Mucosa of gallbladder (tissue), 1 donor: ENCODE data around the gene ZIC4. TPM values are rescaled to one million over a fixed set of nuclear protein-coding genes. Genes with fewer than 3 reads are reported as not detected.

Experiments
- DNase-seq: peaks from one replicate; pipeline ENCODE4 v3.0.0-alpha.2; 2020; ENCODE audit warnings: low spot score
- total RNA-seq: library from RNA; stranded (reverse); gene quantifications from one replicate; pipeline ENCODE4 v1.2.1, GENCODE V29; 2021
- donor health status: DM: no; HTN: no; CAD: no.

Gene ZIC4
- total RNA-seq: 0.20 TPM

DNA sequence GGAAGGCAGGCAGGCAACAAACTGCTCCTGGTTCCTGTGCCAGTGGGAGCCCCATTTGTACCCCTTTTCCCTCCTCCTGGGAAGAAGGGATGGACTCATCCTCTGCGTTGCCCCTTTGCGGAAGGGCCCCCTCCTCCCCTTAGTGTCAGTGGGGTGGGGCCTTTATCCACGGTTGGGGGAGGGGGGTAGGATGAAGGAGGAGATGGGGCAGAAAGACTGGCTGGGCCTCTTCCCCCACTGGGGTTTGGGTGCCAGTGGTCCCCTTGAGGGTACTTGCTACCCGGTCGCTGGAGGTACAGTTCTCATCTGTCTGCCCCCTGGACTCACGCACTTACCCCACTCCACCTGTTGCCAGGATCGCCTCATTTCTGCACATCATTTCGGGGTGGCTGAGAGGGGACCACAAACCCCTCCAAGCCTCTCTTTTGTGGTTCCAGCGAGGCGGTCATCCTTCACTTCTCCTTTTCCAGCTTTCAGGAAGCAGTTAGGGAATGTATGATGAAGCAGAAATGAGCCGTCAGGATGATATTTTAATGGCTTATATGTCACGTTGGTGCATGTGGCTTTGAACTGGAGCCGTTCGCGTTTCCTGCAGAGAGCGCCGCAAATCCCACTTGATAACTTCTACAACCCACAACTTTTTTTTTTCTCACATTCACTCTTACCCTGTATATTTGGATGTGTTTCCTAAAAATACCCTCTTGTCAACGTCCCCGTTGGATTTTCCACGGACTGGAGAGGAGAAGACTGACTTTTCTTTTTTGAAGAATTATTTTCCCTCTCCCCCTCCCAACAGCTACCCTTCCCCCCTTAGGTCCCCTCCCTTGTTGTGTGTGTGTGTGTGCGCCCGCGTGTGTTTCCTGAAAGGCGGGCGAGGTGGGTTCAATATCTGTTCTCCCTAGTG, at the start of gene ZIC4:
ZIC4 (minus strand) TSS at position 516 of the 904 bp plus-strand sequence. CDS start 3,746 bp downstream, outside the sequence.
- DNase-seq: no peak

DNA sequence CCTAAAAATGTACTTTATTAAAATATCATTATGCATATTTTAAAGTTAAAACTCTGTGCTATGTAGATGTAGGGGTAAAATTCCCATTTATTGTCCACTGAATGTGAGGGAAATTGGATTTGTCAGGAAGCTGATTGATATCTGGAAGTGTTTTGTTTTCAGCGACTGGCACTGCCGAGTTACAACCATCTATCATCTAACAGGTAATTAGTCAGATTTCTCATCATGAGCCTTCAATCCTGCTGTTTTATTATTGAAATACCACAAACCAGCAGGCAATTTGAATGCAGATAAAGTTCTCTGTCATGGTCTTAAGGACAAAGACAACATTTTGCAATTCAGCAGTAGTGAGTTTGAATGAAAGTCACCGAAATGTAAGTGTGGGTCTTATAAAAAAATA, 43.3 kb upstream of the ZIC4 start:
- no peak for DNase-seq

DNA sequence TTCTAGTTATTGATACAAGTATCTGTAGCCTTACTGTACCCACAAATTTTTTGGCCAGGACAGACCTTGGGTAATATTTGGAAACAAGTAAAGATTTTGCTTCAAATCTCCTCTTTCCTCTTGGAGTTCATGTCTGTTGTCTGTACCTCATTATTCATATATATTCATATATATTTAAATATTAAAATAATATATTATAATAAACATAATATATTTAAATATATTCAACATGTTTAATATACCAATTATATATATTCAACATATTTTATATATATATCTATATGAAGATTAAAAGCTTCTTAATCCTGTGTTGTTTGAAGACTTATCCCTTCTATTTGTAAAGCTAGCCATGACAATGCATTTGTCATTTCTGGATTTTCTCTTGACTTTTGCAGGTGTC, 40.9 kb upstream of the ZIC4 start:
- no peak for DNase-seq

DNA sequence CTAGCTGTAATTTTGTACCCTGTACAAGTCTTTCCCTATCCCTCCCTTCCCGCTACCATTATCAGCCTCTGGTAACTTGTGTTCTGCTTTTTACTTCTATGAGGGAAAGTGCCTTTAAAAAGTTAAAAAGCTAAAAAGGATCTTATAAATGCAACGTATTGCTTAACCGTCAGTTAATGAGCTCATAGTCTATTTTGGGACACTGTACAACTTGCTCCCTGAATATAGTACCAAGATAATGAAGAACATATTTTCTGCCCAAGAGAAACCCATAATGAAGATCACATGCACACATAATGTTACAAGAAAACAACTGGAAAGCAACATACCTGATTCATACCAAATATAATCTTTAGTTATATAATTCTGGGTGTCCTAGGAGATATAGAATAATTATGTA, 25.4 kb upstream of the ZIC4 start:
- DNase-seq: no peak

DNA sequence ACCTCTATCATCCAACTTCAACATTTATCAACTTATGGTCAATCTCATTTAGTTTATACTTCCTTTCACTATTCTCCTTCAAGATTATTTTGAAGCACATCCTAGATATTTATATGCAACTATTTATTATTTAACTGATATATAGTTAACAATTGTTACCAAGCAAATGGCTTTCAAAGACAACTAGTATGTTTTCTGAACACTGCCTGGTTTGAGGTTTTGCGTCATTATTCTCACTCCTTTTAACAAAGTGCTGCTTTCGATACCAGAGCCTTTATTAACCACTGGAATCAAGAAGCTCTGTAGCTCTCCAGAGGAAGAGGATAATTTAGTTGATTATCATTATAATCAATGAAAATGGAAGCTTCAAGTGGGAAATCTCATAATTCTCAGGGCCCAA, 22.4 kb upstream of the ZIC4 start:
- no peak for DNase-seq

DNA sequence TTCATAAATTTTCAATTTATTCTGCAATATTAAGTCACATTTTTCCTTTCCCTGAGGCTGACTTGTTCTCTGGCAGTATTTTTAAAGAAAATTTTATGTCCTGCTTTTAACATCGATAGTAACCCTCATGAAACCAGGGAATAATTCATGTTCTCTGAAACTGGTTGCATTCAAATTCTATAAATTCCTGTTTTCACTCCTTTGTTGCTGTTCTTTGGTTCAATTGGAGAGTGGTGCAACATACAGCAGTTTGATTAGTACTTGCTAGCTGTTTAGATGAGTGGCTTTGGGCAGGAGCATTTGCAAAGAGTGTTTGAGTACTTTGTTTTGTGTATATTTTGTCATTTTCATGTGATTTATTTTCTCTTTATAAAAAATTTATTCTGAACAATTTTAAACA, 22.0 kb upstream of the ZIC4 start:
- DNase-seq: no peak

DNA sequence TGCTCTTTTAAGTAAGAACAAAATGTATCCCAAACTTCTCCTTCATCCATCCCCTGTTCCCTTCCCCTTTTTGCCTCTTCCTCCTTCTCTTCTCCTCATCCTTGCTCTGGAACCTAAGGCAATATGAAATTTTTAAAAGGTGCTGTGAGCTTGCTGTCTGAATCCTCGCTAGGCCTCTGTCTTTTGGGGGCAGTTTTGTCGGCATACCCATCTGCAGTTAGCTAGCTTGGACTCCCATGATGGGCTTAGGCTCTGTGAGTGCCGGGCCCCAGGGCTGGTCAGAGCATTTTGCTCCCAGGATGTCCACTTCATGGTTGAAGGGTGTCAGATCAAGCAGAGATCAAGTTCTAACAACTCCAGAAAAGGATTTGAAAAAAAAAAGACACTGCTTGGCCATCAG, 21.4 kb upstream of the ZIC4 start:
- DNase-seq: no peak

DNA sequence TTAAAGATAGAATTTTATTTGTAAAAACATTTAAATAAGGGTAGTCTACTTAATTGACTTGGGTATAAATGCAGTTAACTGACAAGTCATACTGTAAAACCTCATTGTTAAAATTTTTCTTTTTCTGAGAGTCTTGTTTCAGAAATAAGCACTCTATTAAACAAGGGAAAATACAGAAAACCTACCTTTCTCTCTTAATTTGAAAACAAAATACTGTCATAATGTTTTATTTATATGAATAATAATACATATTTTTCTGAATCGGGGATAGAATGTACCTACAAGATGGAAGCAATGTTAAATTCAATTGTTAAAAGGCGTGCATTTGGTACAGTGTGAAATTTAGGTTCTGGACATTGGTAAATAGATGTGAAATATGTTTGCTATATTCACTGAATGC, 20.6 kb upstream of the ZIC4 start:
- DNase-seq: no peak

DNA sequence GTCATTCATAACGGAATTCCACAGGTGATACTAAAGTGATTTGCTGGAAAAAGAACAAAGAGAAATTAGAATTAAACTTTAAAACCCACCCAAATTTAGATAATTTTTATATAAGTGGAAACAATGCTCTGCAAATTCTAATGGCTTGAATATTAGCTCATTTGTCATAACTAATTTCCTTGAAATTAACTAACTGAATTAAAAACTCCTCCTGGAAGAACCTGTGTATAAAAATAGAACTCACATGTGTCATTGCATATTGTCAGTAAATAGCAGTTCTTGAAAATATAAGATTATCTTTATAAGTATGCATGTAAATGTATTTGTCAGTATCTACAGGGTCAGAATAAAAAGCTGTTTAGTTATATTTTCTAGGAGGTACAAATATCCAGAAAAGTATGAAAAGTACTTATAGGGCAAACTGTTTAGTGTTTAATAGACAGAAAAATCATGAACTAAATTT, 19.1 kb upstream of the ZIC4 start:
- no peak for DNase-seq

DNA sequence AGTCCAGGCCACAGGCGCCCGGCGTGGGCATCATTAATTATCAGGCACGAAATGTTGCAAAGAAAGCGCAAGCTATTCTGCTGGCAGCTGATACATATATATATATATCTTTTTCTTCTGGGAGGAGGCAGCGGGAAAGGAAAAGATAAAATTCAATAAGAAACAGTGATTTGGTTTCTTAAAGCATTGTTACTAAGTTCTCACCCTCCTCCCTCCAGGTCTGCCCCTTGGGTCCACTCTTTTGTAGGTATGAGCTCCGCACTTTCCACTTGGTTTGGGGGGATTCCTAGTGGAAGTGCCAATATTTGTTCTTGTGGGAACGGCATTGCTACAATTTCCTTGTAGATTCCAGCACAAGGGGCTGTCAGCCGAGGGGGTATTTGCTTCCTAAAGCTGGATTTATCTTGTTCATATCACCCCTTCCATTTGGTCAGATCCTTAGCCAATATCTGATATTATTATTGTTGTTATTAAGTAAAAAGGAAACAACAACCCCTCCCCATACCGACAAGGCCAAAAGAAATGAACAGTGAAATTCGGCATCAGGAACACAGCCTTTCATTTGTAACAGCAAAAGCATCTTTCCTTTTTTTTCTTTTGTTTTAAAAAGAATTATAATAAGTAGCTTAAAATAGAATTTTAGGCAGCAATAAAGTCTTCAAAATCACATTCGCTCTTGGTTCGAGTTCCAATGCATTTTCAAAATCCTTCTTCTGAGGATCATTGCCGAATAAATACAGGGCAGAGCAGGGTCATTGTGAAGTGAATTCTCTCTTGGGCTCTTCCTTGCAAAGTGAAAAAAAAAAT, 18.4 kb upstream of the ZIC4 start:
- DNase-seq: no peak

DNA sequence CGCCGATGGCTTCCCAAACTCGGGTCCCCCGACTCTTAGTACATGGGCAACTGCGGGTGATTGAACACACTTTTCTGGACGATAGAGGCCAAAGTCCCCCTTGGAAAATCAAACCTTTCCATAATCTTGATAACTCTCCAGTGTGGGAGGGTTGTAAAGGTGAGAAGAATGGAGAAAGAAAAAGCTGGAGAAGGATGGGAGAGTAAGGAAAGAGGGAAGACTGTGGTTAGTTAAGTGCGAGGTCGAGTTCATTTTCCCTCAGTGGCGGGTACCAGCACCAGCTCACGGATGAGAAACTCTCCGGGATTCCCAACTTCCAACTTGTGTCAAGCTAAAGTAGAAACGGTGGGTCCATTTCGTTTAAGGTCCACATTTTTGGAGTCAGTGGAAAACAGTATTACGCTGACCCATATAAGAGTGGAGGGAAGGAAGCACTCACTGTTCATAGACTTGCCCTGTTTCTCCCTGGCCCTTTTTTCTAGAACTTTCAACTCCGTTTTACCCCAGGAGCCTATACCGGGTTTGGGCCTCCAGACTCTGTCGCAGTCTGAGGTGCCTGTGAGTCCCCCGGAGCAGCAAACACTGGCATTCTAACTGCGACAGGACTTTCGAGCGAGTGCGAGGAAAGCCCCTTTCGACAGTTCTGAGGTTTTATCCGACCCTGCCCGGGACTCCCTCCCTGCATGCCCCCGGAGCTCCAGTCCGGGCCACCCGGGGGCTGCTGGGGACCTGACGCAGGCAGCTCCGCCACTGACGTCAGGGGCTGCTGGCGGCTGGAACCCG, 17.6 kb upstream of the ZIC4 start:
- no peak for DNase-seq

DNA sequence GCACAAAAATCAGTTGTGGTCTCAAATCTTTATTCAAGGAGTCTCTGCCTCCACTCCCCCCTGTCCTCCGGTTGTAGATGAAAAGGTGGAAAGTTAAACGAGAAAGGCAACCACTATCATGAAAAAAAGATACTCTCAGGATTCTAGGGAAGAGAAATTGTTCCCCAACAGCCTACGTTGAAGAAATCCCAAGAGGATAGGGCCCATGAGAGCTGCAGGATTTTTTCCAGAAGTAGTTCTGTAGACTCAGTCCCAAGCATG, 17.1 kb upstream of the ZIC4 start:
- no peak for DNase-seq

DNA sequence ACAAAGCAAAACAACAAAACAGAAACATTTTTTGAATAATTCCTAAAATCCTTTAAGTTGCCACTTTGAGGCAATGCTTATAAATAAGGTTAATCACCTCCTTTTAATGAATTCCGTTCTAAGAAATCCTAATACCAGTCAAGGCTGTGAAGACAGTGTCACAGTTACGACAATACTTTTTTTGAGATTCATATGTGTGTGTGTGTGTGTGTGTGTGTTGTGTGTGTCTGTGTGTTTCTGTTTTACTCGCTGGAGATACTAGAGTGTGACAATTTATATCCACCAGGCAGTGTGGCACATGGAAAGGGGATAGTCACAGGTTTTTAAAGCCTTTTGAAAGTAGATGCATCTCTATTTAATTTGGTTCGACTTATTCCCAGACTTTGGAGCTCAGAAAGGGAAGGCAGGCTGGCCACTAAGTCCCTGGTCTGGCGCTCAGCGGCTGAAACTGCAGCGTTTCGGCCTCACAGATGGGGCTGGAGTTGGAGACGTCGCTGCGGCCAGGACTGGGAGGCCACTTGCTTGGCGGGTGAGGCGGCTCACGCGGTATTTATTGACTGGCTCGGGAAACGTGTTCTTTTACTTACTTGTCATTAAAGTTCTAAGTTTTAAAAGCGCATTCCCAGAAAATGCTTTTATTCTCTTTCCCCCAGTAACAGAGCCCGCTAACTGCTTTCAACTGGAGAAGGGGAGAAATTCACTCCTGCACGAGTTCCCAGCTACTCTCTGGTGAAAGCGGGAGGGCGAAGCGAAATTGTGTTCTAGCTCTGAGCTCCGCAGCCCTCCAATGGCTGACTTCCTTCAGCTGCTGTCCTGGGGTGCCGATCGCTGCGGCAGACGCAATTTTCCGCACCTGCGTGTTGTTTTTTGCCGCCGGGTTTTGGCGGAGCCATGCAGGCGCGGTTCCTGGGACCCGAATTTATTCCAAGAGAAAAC, 16.5 kb upstream of the ZIC4 start:
- no peak for DNase-seq

DNA sequence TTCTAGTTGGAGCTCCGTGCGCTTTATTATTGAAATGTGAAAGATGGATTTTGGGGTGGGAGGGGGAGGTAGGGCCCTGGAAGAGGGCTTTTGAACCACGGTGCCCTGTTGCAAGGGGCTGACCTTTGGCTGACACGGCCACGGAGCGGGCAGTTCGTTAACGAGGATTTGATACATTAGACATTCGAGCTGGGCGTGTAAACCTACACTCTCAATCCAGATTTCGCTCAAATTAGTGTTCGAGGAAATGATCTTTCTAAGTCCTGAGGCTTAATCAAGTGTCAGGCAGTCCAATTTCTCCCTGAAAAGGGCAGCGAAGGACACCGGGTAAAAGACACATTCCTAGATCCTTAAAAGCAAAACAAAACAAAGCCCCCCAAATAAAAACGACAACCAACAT, 15.9 kb upstream of the ZIC4 start:
- DNase-seq: no peak

DNA sequence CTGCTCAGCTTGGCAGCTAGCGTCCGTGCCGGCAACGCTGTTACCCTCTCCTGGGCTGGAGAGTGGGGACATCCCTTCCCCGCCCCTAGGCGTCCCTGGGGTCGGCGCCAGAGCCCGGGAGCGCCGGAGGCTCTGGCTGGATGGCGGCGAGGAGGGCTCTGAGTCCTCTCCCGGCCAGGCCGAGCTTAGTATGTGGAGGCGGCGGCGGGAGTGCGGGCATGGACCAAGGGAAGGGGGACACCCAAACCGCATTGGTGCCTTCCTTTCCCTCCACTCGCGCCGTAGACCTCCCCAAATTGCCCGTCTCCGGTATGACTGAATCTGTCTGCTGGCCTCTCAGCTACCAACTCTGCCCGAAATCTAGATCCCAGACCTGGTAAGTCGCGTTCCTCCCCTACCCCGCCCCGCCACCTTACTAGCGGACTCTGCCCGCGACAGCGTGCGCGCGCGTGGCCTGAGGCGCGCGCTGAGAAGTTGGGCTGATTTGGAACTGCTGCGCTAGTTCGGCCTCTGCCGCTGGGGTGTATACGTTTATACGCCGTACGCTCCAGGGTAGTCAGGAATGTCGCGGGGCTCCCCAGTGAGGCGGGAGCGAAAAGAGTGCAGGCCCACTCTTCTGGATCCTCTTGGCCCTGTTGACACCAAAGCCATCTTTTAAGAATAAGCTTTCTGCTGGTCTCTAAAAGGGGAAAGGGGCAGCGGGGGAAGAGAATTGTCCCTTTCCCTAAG, 15.0 kb upstream of the ZIC4 start:
- no peak for DNase-seq

DNA sequence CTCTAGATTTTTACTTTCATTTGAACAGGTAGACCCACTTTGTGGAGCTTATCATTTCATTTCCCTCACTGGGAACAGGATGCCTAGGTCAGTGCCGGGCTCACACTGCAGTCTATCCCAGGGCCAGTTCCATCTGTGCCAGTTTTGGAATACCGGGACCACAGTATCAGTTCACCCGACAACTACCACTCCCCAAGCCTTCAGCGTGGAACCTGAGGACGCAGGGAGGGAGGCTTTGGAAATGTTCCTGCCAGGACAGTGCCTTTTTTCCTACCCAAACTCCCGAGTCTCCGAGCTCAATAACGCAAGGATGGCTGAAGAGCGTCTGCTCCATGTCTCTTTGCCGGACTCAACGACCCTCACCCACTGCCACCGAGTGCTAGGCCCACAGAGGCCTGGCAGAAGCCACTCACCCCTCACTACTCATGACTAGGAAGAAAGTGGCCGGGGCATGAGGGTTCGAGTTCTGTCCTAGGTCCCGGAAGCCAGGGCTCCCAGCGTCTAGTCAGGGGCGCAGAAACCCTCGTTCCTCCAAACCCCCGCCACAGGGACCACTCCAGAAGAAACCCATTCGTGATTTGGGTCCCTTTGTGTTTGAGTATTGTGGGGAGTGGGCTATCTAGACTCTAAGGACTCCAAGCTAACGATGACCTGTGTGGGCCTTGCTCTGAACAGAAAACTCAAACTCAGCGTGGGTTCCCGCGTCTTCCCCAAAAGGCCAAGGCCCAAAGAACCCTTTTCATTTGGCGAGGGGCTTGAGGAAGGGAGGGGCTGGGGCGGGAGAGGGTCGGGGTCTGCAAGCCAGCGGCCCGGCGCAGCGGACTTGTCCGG, 14.2 kb upstream of the ZIC4 start:
- DNase-seq: no peak

DNA sequence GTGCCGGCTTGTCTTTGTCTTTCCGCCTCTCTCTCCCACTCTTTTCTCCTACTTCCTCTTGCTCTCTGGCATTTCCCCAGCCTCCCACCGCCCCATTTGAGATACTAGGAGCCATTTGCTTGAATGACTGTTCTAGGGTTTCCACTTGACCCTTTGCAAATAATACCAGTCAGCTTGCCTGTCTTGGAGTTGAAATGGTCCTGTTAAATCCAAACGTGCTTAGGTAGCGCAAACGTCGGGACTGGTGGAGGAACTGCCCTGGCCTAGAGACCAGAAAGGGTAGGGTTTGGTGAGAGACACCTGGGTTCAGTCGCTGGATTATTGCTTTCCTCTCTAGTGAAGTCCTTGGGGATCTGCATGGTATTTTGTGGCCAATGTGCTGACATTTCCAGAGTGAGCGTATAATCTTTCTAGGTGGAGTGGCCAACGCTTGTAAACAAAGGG, 13.5 kb upstream of the ZIC4 start:
- no peak for DNase-seq

DNA sequence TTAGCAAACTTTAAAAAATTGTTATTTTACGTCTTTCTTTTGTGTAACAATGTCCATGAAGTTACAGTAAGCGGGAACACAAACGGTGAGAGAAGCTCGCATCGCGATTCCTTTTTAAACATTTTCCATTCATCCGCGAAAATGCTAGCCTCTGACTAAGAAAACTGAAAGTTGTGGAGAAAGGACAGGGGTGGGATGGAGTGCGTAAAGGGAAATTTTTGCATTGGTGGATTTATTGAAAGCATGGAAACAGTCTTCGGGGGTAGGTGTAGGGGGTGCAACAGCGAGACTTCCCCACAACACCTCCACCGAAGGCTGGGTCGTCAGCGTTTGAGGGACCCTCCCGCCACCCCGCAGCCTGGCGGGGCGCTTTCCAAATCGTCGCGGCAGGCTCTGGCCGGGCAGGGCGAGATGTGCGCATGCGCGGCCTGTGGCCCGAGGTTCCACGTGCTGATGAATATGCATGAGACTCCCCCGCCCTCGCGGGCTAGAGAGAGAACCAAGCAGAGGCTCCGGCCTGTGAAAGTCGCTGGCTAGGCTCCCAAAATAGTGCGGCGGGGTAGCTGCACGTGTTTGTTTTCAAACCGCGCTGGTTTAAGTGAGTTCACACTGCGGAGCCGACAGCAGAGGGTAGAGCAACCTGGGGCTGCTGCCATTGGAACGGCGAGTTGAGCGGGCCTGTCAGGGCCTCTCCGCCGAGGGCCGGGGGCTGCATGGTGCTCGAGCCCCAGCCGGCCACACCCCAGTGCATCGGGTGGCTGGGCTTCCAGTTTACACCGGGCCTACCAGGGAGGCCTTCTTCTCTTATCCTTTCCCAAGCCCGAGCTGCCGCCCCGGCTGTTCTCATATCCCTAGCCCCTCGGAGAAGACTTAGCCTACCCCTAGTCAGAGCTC, 12.7 kb upstream of the ZIC4 start:
- DNase-seq: no peak

DNA sequence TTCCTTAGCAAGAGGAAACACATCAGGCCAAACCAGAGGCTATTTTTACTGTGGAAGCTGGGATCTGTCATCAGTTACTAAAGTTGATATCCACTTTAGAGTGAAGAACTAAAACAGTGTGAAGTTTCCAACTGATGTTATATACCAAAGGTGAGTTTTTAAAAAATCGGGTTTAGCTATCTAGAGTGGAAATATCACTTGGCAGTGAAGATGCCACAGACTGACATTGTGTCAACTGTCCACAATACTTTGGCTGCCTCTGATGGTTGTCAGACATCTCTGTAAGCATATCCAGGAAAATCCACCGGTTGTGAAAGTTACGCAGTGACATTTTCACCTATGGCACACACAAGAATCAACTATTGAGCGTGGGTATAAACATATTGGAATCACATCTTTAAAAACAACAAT, 12.0 kb upstream of the ZIC4 start:
- no peak for DNase-seq
